ENCODE data around the gene NAB2.

- TF ChIP-seq, protein P1, sequence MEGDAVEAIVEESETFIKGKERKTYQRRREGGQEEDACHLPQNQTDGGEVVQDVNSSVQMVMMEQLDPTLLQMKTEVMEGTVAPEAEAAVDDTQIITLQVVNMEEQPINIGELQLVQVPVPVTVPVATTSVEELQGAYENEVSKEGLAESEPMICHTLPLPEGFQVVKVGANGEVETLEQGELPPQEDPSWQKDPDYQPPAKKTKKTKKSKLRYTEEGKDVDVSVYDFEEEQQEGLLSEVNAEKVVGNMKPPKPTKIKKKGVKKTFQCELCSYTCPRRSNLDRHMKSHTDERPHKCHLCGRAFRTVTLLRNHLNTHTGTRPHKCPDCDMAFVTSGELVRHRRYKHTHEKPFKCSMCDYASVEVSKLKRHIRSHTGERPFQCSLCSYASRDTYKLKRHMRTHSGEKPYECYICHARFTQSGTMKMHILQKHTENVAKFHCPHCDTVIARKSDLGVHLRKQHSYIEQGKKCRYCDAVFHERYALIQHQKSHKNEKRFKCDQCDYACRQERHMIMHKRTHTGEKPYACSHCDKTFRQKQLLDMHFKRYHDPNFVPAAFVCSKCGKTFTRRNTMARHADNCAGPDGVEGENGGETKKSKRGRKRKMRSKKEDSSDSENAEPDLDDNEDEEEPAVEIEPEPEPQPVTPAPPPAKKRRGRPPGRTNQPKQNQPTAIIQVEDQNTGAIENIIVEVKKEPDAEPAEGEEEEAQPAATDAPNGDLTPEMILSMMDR (IDR thresholded peaks at IDR 0.05; ENCODE audit: low read depth, low read length), result no peak
- TF ChIP-seq POLR2A (IDR thresholded peaks at IDR 0.05; ENCODE audit: extremely low read depth, insufficient read length), result no peak
- no peak for TF ChIP-seq MAX (IDR thresholded peaks at IDR 0.05; ENCODE audit: low read depth, low read length)
Measured at GRCh38 chr12:57066245-57066644, 22.7 kb upstream of the NAB2 start.
